ENCODE data around the gene USP15.

Gene USP15

DNA sequence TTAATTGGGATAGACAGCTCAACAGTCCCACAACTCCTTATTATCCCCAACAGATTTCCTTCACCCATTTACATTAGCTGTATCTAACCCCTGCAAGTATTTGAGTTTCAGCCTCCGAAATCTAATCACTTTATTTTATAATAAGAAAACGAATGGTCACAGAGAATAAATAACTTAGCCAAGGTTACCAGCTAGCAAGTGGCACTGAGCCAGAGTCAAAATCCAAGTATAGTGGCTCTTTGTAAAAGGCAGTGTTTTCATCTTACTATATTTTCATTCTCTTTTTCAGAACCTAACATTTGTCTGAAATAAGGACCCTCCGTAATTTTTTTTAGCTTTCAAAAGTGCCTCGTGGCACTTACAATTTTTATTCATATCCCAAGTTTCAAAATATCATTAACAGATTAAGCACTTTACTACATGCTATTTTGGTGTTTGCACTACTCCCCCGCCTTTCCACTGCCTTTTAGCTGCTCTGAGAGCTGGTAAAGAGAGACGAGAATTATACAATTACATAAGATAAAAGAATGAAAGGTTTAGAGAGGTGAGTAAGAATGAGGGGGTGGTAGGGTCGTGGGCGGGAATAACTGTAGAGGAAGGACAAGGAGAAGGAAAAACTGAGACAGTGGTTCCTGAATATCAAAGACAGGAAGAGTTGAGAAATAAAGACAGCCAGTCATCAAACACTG is 3.7 kb upstream of the USP15 start:
- TF ChIP-seq, protein P1, sequence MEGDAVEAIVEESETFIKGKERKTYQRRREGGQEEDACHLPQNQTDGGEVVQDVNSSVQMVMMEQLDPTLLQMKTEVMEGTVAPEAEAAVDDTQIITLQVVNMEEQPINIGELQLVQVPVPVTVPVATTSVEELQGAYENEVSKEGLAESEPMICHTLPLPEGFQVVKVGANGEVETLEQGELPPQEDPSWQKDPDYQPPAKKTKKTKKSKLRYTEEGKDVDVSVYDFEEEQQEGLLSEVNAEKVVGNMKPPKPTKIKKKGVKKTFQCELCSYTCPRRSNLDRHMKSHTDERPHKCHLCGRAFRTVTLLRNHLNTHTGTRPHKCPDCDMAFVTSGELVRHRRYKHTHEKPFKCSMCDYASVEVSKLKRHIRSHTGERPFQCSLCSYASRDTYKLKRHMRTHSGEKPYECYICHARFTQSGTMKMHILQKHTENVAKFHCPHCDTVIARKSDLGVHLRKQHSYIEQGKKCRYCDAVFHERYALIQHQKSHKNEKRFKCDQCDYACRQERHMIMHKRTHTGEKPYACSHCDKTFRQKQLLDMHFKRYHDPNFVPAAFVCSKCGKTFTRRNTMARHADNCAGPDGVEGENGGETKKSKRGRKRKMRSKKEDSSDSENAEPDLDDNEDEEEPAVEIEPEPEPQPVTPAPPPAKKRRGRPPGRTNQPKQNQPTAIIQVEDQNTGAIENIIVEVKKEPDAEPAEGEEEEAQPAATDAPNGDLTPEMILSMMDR (IDR thresholded peaks at IDR 0.05; ENCODE audit: insufficient read depth, low read length, poor library complexity, severe bottlenecking): no peak
- Histone ChIP-seq H3K27me3 (replicated peaks; ENCODE audit: control insufficient read depth, insufficient read depth, low read length) (no peaks in the 10 kb centered on the region), H3K4me3 (replicated peaks; ENCODE audit: low read depth, low read length) (no peak overlapping the region), H3K36me3 (ENCODE audit: control insufficient read depth, insufficient read depth, low read length) (no peaks in the 10 kb centered on the region)
- no peak for DNase-seq (ENCODE audit: extremely low read depth, insufficient read length)

DNA sequence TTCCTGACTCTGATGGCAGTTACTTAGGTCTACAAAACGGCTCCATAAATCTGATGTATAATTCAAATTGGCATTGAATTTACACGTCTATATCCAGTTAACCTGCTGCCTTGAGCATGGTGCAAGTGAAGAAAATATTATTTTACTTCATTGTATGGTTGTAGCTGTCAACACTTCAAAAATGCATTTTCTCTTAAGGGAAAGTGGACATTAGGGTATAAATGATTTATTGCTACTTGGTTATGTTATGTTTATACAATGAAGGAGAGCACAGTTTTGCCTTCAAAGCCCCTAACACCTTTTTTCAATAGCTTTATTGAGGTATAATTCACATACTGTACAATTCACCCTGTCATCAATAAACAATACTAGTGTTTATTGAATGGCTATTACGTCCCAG is 2.0 kb upstream of the USP15 start:
- no peaks in the 10 kb centered on the region for H3K27me3 ChIP-seq (replicated peaks; ENCODE audit: control insufficient read depth, insufficient read depth, low read length)
- no peak for DNase-seq (ENCODE audit: extremely low read depth, insufficient read length)
- no peak overlapping the region for H3K4me3 ChIP-seq (replicated peaks; ENCODE audit: low read depth, low read length)
- TF ChIP-seq, protein P1 (IDR thresholded peaks at IDR 0.05; ENCODE audit: insufficient read depth, low read length, poor library complexity, severe bottlenecking): no peak
- no peaks in the 10 kb centered on the region; the same call in 1 of the 2 replicates for H3K36me3 ChIP-seq (ENCODE audit: control insufficient read depth, insufficient read depth, low read length)

DNA sequence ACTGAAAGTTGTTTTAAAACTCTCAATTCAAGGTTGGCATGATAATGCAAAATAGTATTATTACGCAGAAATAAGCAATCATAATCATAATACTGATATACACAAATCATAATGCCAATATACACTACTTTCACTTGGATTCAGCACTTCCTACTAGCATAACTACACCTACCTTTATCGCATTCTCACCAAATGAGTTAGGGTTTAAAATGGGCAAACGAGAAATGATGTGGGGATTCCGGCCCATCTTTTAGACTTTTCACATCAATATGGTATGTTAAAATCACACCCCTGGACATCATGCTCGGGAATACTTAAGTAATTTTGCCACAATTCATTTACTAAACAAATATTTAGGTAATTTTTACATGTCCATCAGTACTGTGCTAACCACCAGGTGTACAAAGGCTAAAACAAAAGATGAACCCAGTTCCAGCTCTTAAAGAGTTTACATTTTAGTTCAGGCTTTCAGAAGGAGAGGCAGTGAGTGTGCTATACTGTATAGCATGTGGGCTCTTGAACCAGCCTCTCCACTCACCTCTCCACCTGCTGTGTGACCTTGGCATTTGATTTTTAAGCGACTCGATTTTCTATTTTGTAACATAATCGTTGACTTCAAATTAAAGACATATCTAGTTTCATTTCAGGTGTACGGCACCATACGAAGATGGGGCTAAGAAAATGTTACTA is 1.1 kb upstream of the USP15 start:
- Histone ChIP-seq H3K4me3 (replicated peaks; ENCODE audit: low read depth, low read length) (peak overlapping the region; percentile 98), H3K36me3 (ENCODE audit: control insufficient read depth, insufficient read depth, low read length) (no peaks in the 10 kb centered on the region; the same call in 1 of the 2 replicates), H3K27me3 (replicated peaks; ENCODE audit: control insufficient read depth, insufficient read depth, low read length) (no peaks in the 10 kb centered on the region)
- TF ChIP-seq, protein P1 (IDR thresholded peaks at IDR 0.05; ENCODE audit: insufficient read depth, low read length, poor library complexity, severe bottlenecking): no peak
- no peak for DNase-seq (ENCODE audit: extremely low read depth, insufficient read length)

DNA sequence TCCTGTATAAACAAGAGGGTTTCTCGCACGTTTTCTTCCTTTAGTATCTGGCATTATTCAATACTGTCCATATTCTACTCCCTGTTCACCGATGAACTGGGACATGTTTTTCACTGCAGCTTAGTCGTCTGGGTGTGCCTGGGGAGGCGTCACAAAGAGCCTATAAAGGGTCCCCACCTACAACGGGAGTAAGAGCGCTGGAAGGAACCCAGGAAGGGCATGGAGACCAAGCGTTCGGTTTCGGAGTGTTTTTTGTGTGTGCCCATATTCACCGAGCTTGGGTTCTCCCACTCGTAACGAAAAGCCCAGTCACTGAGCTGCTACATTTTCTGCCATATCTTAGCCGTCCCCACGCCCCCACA is 592 bp upstream of the USP15 start:
- DNase-seq (ENCODE audit: extremely low read depth, insufficient read length): no peak
- peak overlapping the region; percentile 98 for H3K4me3 ChIP-seq (replicated peaks; ENCODE audit: low read depth, low read length)
- H3K36me3 ChIP-seq (ENCODE audit: control insufficient read depth, insufficient read depth, low read length): no peaks in the 10 kb centered on the region; the same call in 1 of the 2 replicates
- H3K27me3 ChIP-seq (replicated peaks; ENCODE audit: control insufficient read depth, insufficient read depth, low read length): no peaks in the 10 kb centered on the region
- TF ChIP-seq, protein P1 (IDR thresholded peaks at IDR 0.05; ENCODE audit: insufficient read depth, low read length, poor library complexity, severe bottlenecking): no peak

GRCh38 chr12:62260733-62261683 is 804 bp downstream of the USP15 start:
- Histone ChIP-seq H3K4me3 (replicated peaks; ENCODE audit: low read depth, low read length) (peak overlapping the region; percentile 98), H3K27me3 (replicated peaks; ENCODE audit: control insufficient read depth, insufficient read depth, low read length) (no peaks in the 10 kb centered on the region), H3K36me3 (ENCODE audit: control insufficient read depth, insufficient read depth, low read length) (no peaks in the 10 kb centered on the region; the same call in 1 of the 2 replicates)
- DNase-seq (ENCODE audit: extremely low read depth, insufficient read length): peak; percentile 66
- TF ChIP-seq, protein P1 (IDR thresholded peaks at IDR 0.05; ENCODE audit: insufficient read depth, low read length, poor library complexity, severe bottlenecking): no peak
